ENCODE results near the gene GPR17.

Gene GPR17

GRCh38 chr2:127643439-127644065, 2.4 kb upstream of the GPR17 start:
- no peak for DNase-seq

DNA sequence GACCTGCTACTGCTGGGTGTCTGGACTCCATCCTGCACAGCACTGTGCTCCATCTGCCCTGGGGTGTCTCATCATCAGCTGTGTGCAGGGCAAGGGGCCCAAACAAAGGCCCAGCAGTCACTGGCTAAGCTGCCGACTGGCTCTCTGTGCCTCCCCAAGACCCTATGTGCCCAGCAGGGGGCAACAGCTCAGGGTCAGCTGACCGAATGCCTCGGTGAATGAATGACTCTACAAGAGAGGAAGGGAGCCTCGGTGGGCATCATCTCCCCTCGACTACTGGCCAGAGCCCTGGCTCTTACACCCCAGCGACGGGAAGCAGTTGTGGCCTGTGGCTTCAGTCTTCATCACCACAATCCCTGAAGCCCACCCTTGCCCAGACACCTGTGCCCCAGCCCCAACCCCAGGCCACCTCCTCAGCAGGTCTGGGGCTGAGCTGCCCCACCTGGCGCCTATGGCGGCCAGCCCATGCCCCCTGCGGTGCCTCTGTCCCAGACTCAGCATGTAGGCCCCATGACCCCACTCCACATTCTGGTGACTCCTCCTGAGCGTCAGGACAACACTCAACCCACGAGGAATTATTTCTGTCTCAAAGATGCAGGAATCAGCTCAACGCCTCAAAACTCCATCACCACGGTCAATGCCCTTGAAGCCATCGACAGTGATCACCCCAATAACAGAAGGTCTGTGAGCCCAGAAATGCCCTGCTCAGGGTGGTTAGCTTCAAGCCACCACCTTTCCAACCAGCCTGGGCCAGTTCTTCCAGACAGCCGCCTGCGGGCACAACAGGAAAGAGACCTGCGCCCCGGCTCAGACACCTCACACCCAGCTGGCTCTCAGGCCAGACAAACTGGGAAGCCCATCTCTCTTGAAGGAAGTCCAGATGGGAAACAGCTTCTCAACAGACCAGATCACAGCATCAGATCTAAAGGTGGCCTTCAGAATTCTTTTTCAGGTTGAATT, 1.6 kb upstream of the GPR17 start:
- no peak for DNase-seq

- no peak for DNase-seq
These were observed 943 bp upstream of the GPR17 start for GRCh38 chr2:127645026-127645394.

- DNase-seq = no peak
These were observed 711 bp downstream of the GPR17 start for GRCh38 chr2:127646487-127647241.

- DNase-seq = no peak
These were observed 1.6 kb downstream of the GPR17 start for GRCh38 chr2:127647242-127648190.

DNA sequence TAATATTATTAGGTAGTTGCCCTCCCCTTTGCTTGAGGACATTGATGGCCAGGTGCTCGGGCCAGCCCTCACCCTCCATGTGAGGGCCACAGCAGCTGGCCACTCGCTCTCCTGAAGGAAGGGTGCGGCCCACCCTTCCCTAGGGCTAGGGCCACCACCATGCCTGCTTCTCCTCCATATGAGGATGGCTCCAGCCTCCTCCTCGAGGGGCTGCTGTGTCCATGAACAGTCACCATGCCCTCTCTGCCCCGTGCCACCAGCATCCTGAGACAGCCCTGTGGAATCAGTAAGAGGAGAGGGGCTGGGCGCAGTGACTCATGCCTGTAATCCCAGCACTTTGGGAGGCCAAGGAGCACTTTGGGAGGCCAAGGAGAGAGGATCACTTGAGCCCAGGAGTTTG, 2.4 kb downstream of the GPR17 start:
- no peak for DNase-seq

DNA sequence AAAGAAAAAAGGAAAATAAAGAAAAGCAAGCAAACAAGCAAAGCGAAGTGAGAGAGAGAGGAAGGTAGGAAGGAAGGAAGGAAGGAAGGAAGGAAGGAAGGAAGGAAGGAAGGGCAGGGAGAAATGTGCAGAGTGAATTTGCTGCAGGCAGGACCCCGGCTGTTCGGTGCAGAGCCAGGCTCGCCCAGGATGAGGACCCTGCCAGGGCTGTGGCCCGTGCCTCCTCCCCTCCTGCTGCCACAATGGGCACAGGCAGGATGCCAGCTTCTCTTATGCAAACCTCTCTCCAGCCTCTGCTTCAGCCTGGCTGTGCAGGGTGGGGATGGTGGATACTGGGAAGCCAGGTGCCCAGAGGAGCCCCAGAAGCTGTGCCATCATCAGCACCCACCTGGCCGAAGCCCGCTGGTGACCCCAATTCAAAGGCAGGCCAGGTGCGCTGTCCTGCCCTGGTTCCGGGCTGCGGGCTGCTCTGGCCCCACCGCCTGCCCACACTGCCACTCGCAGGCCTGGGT, 3.2 kb downstream of the GPR17 start:
- DNase-seq = no peak

GRCh38 chr2:127649684-127650040, 3.7 kb downstream of the GPR17 start:
- peak; percentile 84 for DNase-seq

GRCh38 chr2:127650041-127650784, 4.3 kb downstream of the GPR17 start:
- no peak for DNase-seq

DNA sequence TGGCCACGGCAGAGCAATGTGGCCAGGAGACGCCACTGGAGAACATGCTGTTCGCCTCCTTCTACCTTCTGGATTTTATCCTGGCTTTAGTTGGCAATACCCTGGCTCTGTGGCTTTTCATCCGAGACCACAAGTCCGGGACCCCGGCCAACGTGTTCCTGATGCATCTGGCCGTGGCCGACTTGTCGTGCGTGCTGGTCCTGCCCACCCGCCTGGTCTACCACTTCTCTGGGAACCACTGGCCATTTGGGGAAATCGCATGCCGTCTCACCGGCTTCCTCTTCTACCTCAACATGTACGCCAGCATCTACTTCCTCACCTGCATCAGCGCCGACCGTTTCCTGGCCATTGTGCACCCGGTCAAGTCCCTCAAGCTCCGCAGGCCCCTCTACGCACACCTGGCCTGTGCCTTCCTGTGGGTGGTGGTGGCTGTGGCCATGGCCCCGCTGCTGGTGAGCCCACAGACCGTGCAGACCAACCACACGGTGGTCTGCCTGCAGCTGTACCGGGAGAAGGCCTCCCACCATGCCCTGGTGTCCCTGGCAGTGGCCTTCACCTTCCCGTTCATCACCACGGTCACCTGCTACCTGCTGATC, 4.9 kb downstream of the GPR17 start:
- DNase-seq = no peak

- DNase-seq = no peak
These were observed 5.4 kb downstream of the GPR17 start for GRCh38 chr2:127651381-127651809.

GRCh38 chr2:127651971-127652550, 6.1 kb downstream of the GPR17 start:
- DNase-seq = no peak

DNA sequence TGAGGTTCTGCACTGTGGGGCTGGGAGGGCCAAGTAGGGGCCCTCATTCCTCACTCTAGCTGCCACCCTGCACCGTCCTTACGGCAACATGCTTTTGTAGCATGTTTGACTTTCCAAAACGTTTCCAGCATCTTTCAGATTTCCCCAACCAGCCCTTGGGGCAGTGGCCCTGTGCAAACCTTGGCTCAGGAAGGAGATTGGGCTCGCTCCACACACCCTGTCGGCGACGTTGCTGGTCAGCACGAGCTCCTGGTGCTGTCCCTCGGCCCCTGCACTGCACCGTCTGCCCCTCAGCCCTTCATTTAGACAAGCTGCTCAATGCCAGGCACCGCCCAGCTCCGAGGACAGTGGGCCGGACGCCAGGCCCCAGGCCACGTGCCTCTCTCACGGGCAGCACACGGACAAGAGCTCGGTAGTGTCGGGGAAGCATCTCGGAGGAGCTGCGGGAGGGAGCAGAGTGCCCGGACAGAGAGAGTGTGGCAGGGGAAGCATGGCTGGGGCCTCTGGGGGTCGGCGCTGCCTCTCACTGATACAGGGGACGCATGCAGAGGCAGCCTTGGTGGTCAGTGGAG, 6.9 kb downstream of the GPR17 start:
- no peak for DNase-seq

- no peak for DNase-seq
These were observed 7.6 kb downstream of the GPR17 start for GRCh38 chr2:127653421-127654083.

- no peak for DNase-seq
These were observed 8.3 kb downstream of the GPR17 start for GRCh38 chr2:127654084-127654837.

- no peak for DNase-seq
These were observed 8.9 kb downstream of the GPR17 start for GRCh38 chr2:127654838-127655175.

DNA sequence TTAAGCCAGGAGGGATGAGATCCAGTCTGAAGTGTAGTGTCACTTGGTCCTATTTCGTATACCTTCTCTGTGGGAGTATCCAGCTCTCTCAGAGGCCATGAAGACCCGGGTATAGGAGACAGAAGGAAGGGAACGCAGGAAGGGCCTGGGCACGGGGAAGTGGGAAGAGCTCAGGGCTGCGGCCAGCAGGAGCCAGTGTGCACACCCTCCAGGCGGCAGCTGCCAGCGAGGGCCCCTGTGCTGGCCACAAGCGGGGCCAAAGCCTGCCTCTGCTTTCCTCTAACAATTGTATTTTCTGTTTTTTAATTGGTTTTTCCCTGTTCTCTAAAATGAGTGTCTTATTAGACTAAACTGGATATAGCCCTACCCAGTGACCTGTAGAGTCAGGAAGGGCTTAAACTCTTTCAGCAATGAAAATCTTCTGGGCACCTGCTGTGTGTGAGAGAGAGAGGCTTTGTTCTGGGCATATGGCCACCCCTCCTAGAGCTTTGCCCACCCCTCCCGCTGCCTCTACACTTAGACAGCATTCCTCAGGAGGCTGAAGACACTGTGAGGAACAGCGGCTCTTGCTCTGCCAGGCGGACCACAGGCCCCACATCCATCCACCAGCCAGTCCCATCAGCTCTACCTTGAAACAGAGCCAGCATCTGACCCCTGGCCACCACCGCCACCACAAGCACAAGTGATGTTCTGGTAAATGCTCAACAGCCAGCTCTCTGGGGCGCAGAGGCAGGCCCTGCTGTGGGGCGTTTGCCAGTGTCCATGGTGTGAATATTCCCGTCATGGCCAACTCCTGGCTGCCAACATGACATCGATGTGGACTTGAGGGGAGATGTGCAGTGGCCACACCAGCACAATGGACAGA, 9.5 kb downstream of the GPR17 start:
- DNase-seq = no peak
